Measurements from ENCODE around the gene DPP7.

DPP7 gene

GRCh38 chr9:137112564-137113384 is 1.8 kb downstream of the DPP7 start:
- H3K4me1 Mint-ChIP-seq (ENCODE audit: low read depth) = no peaks in the 10 kb centered on the region
- H3K9me3 Mint-ChIP-seq (ENCODE audit: low read depth) = no peaks in the 10 kb centered on the region
- no peaks in the 10 kb centered on the region for H3K27me3 Mint-ChIP-seq
- no peaks in the 10 kb centered on the region for H3K36me3 Mint-ChIP-seq
- H3K4me3 Mint-ChIP-seq = peak overlapping the region; percentile 77
- no peak overlapping the region for H3K27ac Mint-ChIP-seq

GRCh38 chr9:137111788-137112563 is 2.6 kb downstream of the DPP7 start:
- Mint-ChIP-seq H3K36me3 (no peaks in the 10 kb centered on the region), H3K27ac (no peak overlapping the region), H3K9me3 (ENCODE audit: low read depth) (no peaks in the 10 kb centered on the region), H3K4me3 (no peak overlapping the region), H3K27me3 (no peaks in the 10 kb centered on the region), H3K4me1 (ENCODE audit: low read depth) (no peaks in the 10 kb centered on the region)

GRCh38 chr9:137110911-137111787 is 3.4 kb downstream of the DPP7 start:
- H3K9me3 Mint-ChIP-seq (ENCODE audit: low read depth) = no peaks in the 10 kb centered on the region
- no peaks in the 10 kb centered on the region for H3K27me3 Mint-ChIP-seq
- no peaks in the 10 kb centered on the region for H3K4me1 Mint-ChIP-seq (ENCODE audit: low read depth)
- H3K4me3 Mint-ChIP-seq = no peak overlapping the region
- no peak overlapping the region for H3K27ac Mint-ChIP-seq
- no peaks in the 10 kb centered on the region for H3K36me3 Mint-ChIP-seq

GRCh38 chr9:137110147-137110910 is 4.2 kb downstream of the DPP7 start:
- Mint-ChIP-seq H3K27ac (no peak overlapping the region), H3K27me3 (no peaks in the 10 kb centered on the region), H3K4me1 (ENCODE audit: low read depth) (no peaks in the 10 kb centered on the region), H3K9me3 (ENCODE audit: low read depth) (no peaks in the 10 kb centered on the region), H3K36me3 (no peaks in the 10 kb centered on the region), H3K4me3 (no peak overlapping the region)

- Mint-ChIP-seq H3K4me1 (ENCODE audit: low read depth) (no peaks in the 10 kb centered on the region), H3K9me3 (ENCODE audit: low read depth) (no peaks in the 10 kb centered on the region), H3K27me3 (no peaks in the 10 kb centered on the region), H3K27ac (no peak overlapping the region), H3K36me3 (no peaks in the 10 kb centered on the region), H3K4me3 (no peak overlapping the region)
These were observed 5.0 kb downstream of the DPP7 start for GRCh38 chr9:137109250-137110146.

GRCh38 chr9:137108608-137109249 is 5.8 kb downstream of the DPP7 start:
- no peak overlapping the region for H3K4me3 Mint-ChIP-seq
- H3K9me3 Mint-ChIP-seq (ENCODE audit: low read depth) = no peaks in the 10 kb centered on the region
- no peaks in the 10 kb centered on the region for H3K36me3 Mint-ChIP-seq
- H3K27ac Mint-ChIP-seq = no peak overlapping the region
- H3K4me1 Mint-ChIP-seq (ENCODE audit: low read depth) = no peaks in the 10 kb centered on the region
- H3K27me3 Mint-ChIP-seq = no peaks in the 10 kb centered on the region

GRCh38 chr9:137107982-137108381 is 6.6 kb downstream of the DPP7 start:
- Mint-ChIP-seq H3K27ac (no peak overlapping the region), H3K4me1 (ENCODE audit: low read depth) (no peaks in the 10 kb centered on the region), H3K9me3 (ENCODE audit: low read depth) (no peaks in the 10 kb centered on the region), H3K27me3 (no peaks in the 10 kb centered on the region), H3K4me3 (no peak overlapping the region), H3K36me3 (no peaks in the 10 kb centered on the region)

- H3K9me3 Mint-ChIP-seq (ENCODE audit: low read depth) = no peaks in the 10 kb centered on the region
- H3K27ac Mint-ChIP-seq = no peak overlapping the region
- no peaks in the 10 kb centered on the region for H3K4me1 Mint-ChIP-seq (ENCODE audit: low read depth)
- no peaks in the 10 kb centered on the region for H3K36me3 Mint-ChIP-seq
- no peaks in the 10 kb centered on the region for H3K27me3 Mint-ChIP-seq
- no peak overlapping the region for H3K4me3 Mint-ChIP-seq
These were observed 7.1 kb downstream of the DPP7 start for GRCh38 chr9:137107312-137107921.

GRCh38 chr9:137106662-137107250 is 7.8 kb downstream of the DPP7 start:
- Mint-ChIP-seq H3K36me3 (no peaks in the 10 kb centered on the region), H3K9me3 (ENCODE audit: low read depth) (no peaks in the 10 kb centered on the region), H3K4me3 (no peak overlapping the region), H3K27me3 (no peaks in the 10 kb centered on the region), H3K4me1 (ENCODE audit: low read depth) (no peaks in the 10 kb centered on the region), H3K27ac (no peak overlapping the region)

GRCh38 chr9:137105814-137106661 is 8.5 kb downstream of the DPP7 start:
- H3K36me3 Mint-ChIP-seq = no peaks in the 10 kb centered on the region
- no peak overlapping the region for H3K4me3 Mint-ChIP-seq
- H3K4me1 Mint-ChIP-seq (ENCODE audit: low read depth) = no peaks in the 10 kb centered on the region
- H3K9me3 Mint-ChIP-seq (ENCODE audit: low read depth) = no peaks in the 10 kb centered on the region
- H3K27me3 Mint-ChIP-seq = no peaks in the 10 kb centered on the region
- H3K27ac Mint-ChIP-seq = no peak overlapping the region

GRCh38 chr9:137103206-137103999 is 11.1 kb downstream of the DPP7 start:
- H3K27ac Mint-ChIP-seq = peak overlapping the region; percentile 46
- no peaks in the 10 kb centered on the region for H3K27me3 Mint-ChIP-seq
- H3K36me3 Mint-ChIP-seq = no peaks in the 10 kb centered on the region
- peaks cover 2% of the 10 kb centered on the region for H3K4me1 Mint-ChIP-seq (ENCODE audit: low read depth)
- no peak overlapping the region for H3K4me3 Mint-ChIP-seq
- H3K9me3 Mint-ChIP-seq (ENCODE audit: low read depth) = no peaks in the 10 kb centered on the region

Measured in activated naive CD8-positive, alpha-beta T cell (primary cell).